GM12892 (cell line): ENCODE measurements around the gene PSMA5. TPM values are rescaled to one million over a fixed set of nuclear protein-coding genes. Genes with fewer than 3 reads are reported as not detected.
"Not testable (repeated sequence)": the region's sequence is repeated elsewhere in the genome, so short reads cannot be mapped to it uniquely, and the experiment has no call there.

ENCODE experiments used
- DNase-seq: peaks from one replicate; pipeline ENCODE4 v3.0.0; 2011; ENCODE audit not compliant: insufficient read length
- FAIRE-seq: peaks from 2 replicates; lab custom pipeline; 2011; peaks lifted over from hg19 to GRCh38; lab: Jason Lieb, UNC
- POLR2A ChIP-seq: IDR thresholded peaks from 2 replicates; pipeline ENCODE4 v1.6.1; 2011; ENCODE audit warnings: low read depth, low read length, control low read depth
- POLR2AphosphoS5 ChIP-seq: IDR thresholded peaks from 2 replicates; pipeline ENCODE4 v1.6.1; 2011; ENCODE audit warnings: low read depth, low read length, control low read depth
- TAF1 ChIP-seq: IDR thresholded peaks from 2 replicates; pipeline ENCODE4 v1.6.1; 2011; ENCODE audit warnings: low read depth, mild to moderate bottlenecking, control low read depth, low read length, borderline replicate concordance
- polyA plus RNA-seq: library from polyadenylated mRNA; unstranded; fragments of >200 nt; gene quantifications from one replicate; pipeline ENCODE4 v1.2.1, GENCODE V29; 2012; ENCODE audit warnings: missing spikeins, inconsistent platforms; ENCODE audit not compliant: missing spikeins

The PSMA5 gene
- polyA plus RNA-seq, result 130 TPM

DNA sequence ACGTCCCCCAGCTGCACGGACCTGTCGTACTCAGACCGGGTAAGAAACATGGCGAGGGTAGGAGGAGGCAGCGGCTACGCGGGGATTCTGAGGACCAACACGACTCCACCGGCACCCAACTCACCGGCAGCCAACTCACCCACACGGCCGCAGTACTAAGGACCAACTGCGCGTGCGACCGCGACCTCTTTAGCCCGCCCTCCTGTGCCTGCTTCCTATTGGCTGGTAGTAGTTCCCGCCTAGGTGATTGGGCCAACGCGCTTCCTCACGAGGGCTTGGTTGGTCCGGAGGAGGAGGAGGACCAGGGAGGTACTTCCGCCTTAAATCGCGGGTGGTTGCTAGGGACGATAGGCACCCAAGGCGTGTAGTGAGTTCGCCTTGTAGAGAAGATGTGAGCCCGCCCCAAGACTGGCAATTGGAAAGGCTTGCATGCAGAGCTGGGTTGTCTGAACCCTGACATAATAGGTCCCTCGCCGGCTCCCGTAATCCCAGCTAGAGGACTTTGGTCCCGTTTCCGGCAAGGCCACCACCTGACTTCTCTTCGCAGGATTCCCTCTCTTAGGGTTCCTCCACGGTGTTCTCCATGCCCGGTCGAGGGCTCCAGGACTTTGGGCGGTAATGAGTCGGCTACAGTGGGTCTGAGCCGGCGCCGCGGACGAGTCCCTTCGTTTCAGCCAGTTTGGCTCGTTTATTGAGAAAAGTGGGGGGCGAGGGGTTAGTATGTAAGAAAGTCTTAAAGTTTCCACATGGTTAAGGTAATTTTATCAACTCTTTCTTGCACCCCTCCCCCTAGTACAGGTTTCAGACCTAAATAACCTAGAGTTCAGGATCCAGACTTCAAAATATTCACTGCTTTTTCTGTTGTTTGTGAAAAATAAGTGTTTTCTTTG, at the start of gene PSMA5:
Gene PSMA5, minus strand, starts transcription at position 168 of the 890 bp plus-strand sequence. Its CDS starts 118 bp downstream, at position 50.
- peak; percentile 98 for FAIRE-seq
- peak; percentile 88 for TF ChIP-seq TAF1
- TF ChIP-seq POLR2A, result peak; percentile 99
- TF ChIP-seq POLR2AphosphoS5, result peak; percentile 99
- DNase-seq, result peak; percentile 80

DNA sequence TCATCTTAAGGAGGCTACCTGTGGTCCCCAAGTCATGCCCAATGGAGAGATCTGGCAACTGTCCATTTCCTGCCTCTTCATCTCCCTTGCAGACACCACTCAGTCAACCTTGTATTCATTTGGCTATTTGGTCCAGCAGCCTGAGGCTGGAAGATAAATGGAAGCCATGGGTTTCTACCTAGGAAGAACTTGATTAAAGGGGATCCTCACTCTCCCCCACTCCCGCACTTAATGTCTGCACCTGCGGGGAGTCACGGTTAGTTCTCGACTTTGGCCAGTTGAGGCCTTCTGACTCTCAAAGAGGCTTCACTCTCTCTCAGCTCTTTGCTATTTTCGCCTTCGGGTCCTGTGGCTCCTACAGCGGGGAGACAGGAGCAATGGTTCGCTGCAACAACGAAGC, 49.0 kb upstream of the PSMA5 start:
- no peak for FAIRE-seq
- TF ChIP-seq POLR2A (no peak), POLR2AphosphoS5 (no peak), TAF1 (no peak)
- DNase-seq, result no peak

DNA sequence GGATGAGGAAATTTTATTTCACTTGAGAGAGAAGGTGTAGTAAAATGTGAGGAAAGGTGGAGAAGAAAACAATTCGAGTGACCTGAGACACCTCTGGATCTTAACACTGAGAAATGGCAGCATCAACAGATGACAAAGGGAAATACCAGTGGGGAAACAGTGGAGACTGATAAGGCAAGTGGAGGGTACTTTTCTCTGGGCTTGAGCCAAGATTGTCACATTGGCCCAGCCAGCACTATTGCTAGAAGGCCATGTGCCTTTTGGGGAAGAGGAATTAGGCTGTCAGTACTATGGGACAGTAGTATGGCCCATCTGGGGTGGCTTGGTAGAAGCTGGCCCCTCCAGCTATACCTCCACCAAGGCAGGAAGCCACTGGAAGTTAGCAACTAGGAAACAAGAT, 48.4 kb upstream of the PSMA5 start:
- TF ChIP-seq TAF1 (no peak), POLR2AphosphoS5 (no peak), POLR2A (no peak)
- FAIRE-seq (no peak), DNase-seq (no peak)

GRCh38 chr1:109473284-109474057, 47.2 kb upstream of the PSMA5 start:
- not testable (repeated sequence) for FAIRE-seq, DNase-seq

DNA sequence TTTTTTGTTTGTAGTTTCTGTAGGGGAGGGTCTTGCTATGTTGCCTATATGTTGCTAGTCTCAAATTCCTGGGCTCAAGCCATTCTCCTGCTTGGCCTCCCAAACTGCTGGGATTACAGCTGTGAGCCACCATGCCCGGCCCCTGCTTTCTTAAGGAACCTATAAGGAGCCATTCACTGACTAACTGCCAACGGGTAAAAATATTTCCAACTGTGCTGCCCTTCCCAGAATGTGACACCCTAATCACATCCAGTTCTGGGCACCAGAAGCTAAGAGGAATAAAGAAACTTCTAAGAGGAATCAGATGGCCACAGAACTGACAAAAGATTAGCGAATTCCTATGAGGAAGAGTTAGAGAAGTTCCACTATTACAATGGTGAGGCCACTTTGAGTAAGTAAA, 46.5 kb upstream of the PSMA5 start:
- TF ChIP-seq POLR2A (no peak), POLR2AphosphoS5 (no peak), TAF1 (no peak)
- DNase-seq, result no peak
- no peak for FAIRE-seq

DNA sequence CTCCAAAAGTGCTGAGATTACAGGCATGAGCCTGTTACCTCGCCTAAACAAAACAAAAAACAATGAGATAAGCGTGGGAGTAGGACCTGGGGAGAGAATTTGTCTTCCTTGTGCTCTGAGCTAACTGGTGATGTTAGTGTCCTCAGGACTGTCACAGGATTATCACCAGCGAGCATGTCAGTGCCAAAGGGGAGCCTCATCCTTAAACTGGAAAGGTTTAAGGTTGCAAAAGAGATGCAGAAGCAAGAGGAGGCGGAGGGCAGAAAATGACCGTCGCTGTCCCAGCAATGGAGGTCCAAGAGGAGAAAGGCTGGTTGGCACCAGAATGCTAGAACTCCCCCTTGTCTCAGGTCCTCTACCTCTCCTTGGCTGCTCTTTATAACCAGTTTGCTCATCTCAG, 44.0 kb upstream of the PSMA5 start:
- TF ChIP-seq TAF1, result no peak
- no peak for TF ChIP-seq POLR2A
- TF ChIP-seq POLR2AphosphoS5, result no peak
- DNase-seq (no peak), FAIRE-seq (no peak)

GRCh38 chr1:109468903-109469302, 42.7 kb upstream of the PSMA5 start:
- DNase-seq (no peak), FAIRE-seq (no peak)
- TF ChIP-seq POLR2A (no peak), TAF1 (no peak), POLR2AphosphoS5 (no peak)

DNA sequence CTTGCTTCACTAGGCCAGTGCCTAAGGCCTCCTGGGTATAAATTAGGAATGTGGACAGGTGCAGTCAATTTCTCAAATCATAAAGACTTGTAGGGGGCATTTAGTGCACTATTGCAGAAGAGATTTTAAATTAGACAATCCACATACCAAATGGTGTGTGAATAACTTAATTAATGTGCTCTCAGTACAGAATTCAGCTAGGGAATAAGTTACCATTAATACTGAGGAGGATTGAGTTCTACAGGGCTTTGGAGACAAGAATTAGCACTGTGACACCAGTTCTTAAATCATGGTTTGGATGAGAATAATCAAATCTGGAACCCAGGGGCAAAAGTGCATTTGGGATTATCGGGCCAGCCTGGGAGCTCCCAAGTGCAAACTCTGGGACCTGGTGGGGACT, 41.8 kb upstream of the PSMA5 start:
- no peak for DNase-seq

DNA sequence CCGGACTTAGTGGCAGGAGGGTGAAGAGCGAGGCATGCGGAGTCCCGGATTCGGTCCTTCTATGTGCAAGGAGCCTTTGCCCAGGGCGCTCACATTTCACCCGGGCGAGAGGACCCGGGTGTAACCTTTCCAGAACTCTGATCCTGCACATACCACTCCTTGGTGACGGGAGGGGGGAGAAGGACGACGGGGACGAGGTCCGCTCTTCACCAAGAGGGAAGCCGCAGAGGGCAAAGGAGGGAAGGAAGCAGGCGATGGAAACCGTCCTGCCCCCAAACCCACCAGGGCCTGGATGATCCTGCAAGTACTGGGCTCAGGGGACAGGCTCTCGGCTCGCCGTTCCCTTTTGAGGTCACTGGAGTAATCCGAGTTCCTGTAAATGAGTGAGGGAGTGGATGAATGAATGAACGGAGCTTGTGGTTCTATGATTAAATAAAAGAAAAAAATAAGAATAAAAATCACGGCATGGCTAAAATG, 41.1 kb upstream of the PSMA5 start:
- TF ChIP-seq POLR2AphosphoS5 (no peak), POLR2A (no peak), TAF1 (no peak)
- DNase-seq (no peak), FAIRE-seq (no peak)

More for the DNA sequence above, 41.8 kb upstream of the PSMA5 start:
- no peak for FAIRE-seq
- TF ChIP-seq TAF1 (no peak), POLR2AphosphoS5 (no peak), POLR2A (no peak)

- DNase-seq (no peak), FAIRE-seq (no peak)
- TF ChIP-seq POLR2AphosphoS5 (no peak), POLR2A (no peak), TAF1 (no peak)
Observed at GRCh38 chr1:109466452-109467300, 40.4 kb upstream of the PSMA5 start, which contains the start of gene SYPL2. TSS of gene SYPL2 (plus strand) at chr1:109466546. CDS start at chr1:109466844, 298 bp downstream.

- TF ChIP-seq POLR2AphosphoS5 (no peak), TAF1 (no peak), POLR2A (no peak)
- DNase-seq, result no peak
- FAIRE-seq, result no peak
Observed at GRCh38 chr1:109466125-109466451, 39.8 kb upstream of the PSMA5 start.
